Calu3 (cell line): ENCODE data around the gene PBX3. TPM values are rescaled to one million over a fixed set of nuclear protein-coding genes. Genes with fewer than 3 reads are reported as not detected.
A peak's percentile ranks its signal among the peaks of the same experiment; 100 is the strongest.

ENCODE experiments used
- Bru-seq: library from RNA; stranded (reverse); fragments of 400-500 nt; gene quantifications from one replicate; lab custom pipeline; 2021; lab: Mats Ljungman, UMichigan
- BruChase-seq, 2 experiments: library from RNA; stranded (reverse); fragments of 400-500 nt; gene quantifications; one replicate each; lab custom pipeline; 2021; lab: Mats Ljungman, UMichigan
- BruUV-seq: library from RNA; stranded (reverse); fragments of 400-500 nt; replicated peaks from 2 replicates; lab custom pipeline; 2021; lab: Mats Ljungman, UMichigan
- CTCF ChIA-PET: fragments of 300-600 bp; sonication (Branson Sonifier 250); formaldehyde crosslinking; loops from one replicate; lab custom pipeline; 2022; ENCODE audit warnings: antibody characterized with exemption; lab: Charles Lee
- DNase-seq: peaks from one replicate; pipeline ENCODE4 v3.0.0; 2022
- H3K27ac Mint-ChIP-seq: one replicate; pipeline ENCODE4 v1.8.0; 2022; ENCODE audit warnings: mixed read lengths; ENCODE audit not compliant: unreplicated experiment
- H3K27me3 Mint-ChIP-seq: one replicate; pipeline ENCODE4 v1.8.0; 2022; ENCODE audit warnings: mixed read lengths; ENCODE audit not compliant: unreplicated experiment
- H3K36me3 Mint-ChIP-seq: one replicate; pipeline ENCODE4 v1.8.0; 2022; ENCODE audit warnings: mild to moderate bottlenecking, moderate library complexity, mixed read lengths; ENCODE audit not compliant: insufficient read depth, unreplicated experiment
- H3K4me1 Mint-ChIP-seq: one replicate; pipeline ENCODE4 v1.8.0; 2022; ENCODE audit warnings: mild to moderate bottlenecking, low read depth, mixed read lengths; ENCODE audit not compliant: unreplicated experiment
- H3K4me3 Mint-ChIP-seq: one replicate; pipeline ENCODE4 v1.8.0; 2022; ENCODE audit warnings: mild to moderate bottlenecking, low read depth, moderate library complexity, mixed read lengths; ENCODE audit not compliant: unreplicated experiment
- H3K9me3 Mint-ChIP-seq: one replicate; pipeline ENCODE4 v1.8.0; 2022; ENCODE audit warnings: low read depth, mixed read lengths; ENCODE audit not compliant: unreplicated experiment
- CTCF ChIP-seq: fragments of 200-600 bp; IDR thresholded peaks from one replicate; pipeline ENCODE4 v1.8.0; 2022; ENCODE audit warnings: antibody characterized with exemption; ENCODE audit not compliant: unreplicated experiment
- intact Hi-C: fragments of 100-400 bp; cut with micrococcal nuclease; formaldehyde crosslinking; loops from one replicate; pipeline ENCODE4 v1.10.0; 2022; ENCODE audit not compliant: unreplicated experiment
- long read RNA-seq: library from polyadenylated mRNA; stranded (forward); transcript quantifications from one replicate; pipeline ENCODE4 v2.0.0, GENCODE V29; 2022
- total RNA-seq: library from RNA; stranded (reverse); gene quantifications from 2 replicates; pipeline ENCODE4 v1.2.3, GENCODE V29; 2022

PBX3 gene
- total RNA-seq (4.3 and 8.0 TPM in 2 replicates), Bru-seq, nascent RNA (percentile 51 among the genes with signal in this experiment), BruChase-seq, experiment 1, labeled RNA remaining after a 6-hour chase (percentile 47 among the genes with signal in this experiment), BruChase-seq, experiment 2, labeled RNA remaining after a 2-hour chase (percentile 52 among the genes with signal in this experiment)
- long read RNA-seq, partial matches to known transcripts: 2 of 5 reads
- long read RNA-seq, other reads (novel, unspliced or antisense): 0 of 5 reads

GRCh38 chr9:125747053-125747764 lies at the start of gene PBX3:
Gene PBX3 (plus strand): TSS chr9:125747373.
- intact Hi-C loops: no loop called here
- no peak for TF ChIP-seq CTCF
- CTCF ChIA-PET: no interaction called here
- Mint-ChIP-seq H3K9me3 (no peaks in the 10 kb centered on the region), H3K27me3 (no peaks in the 10 kb centered on the region), H3K27ac (peak within 1 kb of the TSS; percentile 85), H3K4me3 (peak within 1 kb of the TSS; percentile 81), H3K4me1 (no peaks in the 10 kb centered on the region), H3K36me3 (peaks cover 15% of the 10 kb centered on the region)
- BruUV-seq: no TSS peak
- peak; percentile 30 for DNase-seq

GRCh38 chr9:125699870-125700269 lies 47.3 kb upstream of the PBX3 start:
- DNase-seq: no peak
- CTCF ChIA-PET: no interaction called here
- Mint-ChIP-seq H3K4me1 (no peaks in the 10 kb centered on the region), H3K27me3 (no peaks in the 10 kb centered on the region), H3K27ac (no peak overlapping the region), H3K36me3 (no peaks in the 10 kb centered on the region), H3K4me3 (no peak overlapping the region), H3K9me3 (no peaks in the 10 kb centered on the region)
- no TSS peak for BruUV-seq
- no peak for TF ChIP-seq CTCF
- intact Hi-C loops: no loop called here

GRCh38 chr9:125700791-125701190 lies 46.4 kb upstream of the PBX3 start:
- Mint-ChIP-seq H3K4me1 (peaks cover 7% of the 10 kb centered on the region), H3K9me3 (no peaks in the 10 kb centered on the region), H3K4me3 (no peak overlapping the region), H3K27ac (no peak overlapping the region), H3K27me3 (no peaks in the 10 kb centered on the region), H3K36me3 (no peaks in the 10 kb centered on the region)
- TF ChIP-seq CTCF: no peak
- no peak for DNase-seq
- BruUV-seq: no TSS peak
- intact Hi-C loops: no loop called here
- CTCF ChIA-PET: no interaction called here

- H3K4me3 Mint-ChIP-seq: no peak overlapping the region
- H3K9me3 Mint-ChIP-seq: no peaks in the 10 kb centered on the region
- no peak for DNase-seq
- H3K4me1 Mint-ChIP-seq: peaks cover 12% of the 10 kb centered on the region
- peaks cover 1% of the 10 kb centered on the region for H3K36me3 Mint-ChIP-seq
- BruUV-seq: no TSS peak
- CTCF ChIA-PET: no interaction called here
- no peak for TF ChIP-seq CTCF
- intact Hi-C loops: no loop called here
- no peaks in the 10 kb centered on the region for H3K27me3 Mint-ChIP-seq
- H3K27ac Mint-ChIP-seq: no peak overlapping the region
Measured at GRCh38 chr9:125701351-125701750, 45.8 kb upstream of the PBX3 start.
